Measurements from ENCODE around the gene BICRA.
"Not testable (repeated sequence)": the region's sequence is repeated elsewhere in the genome, so short reads cannot be mapped to it uniquely, and the experiment has no call there.

The BICRA gene

GRCh38 chr19:47593860-47594259 is 15.1 kb upstream of the BICRA start:
- Histone ChIP-seq H3K36me3 (ENCODE audit: insufficient read depth, low read length) (no peaks in the 10 kb centered on the region), H3K4me1 (ENCODE audit: insufficient read depth, low read length) (no peaks in the 10 kb centered on the region), H3K9me3 (ENCODE audit: control insufficient read depth, insufficient read depth, low read length) (no peaks in the 10 kb centered on the region), H3K9ac (ENCODE audit: low read depth, low read length) (no peak overlapping the region)

- H3K4me1 ChIP-seq (ENCODE audit: insufficient read depth, low read length): no peaks in the 10 kb centered on the region
- H3K9ac ChIP-seq (ENCODE audit: low read depth, low read length): no peak overlapping the region
- H3K36me3 ChIP-seq (ENCODE audit: insufficient read depth, low read length): no peaks in the 10 kb centered on the region
- H3K9me3 ChIP-seq (ENCODE audit: control insufficient read depth, insufficient read depth, low read length): no peaks in the 10 kb centered on the region
Measured at GRCh38 chr19:47595944-47596343, 13.0 kb upstream of the BICRA start.

- Histone ChIP-seq H3K36me3 (ENCODE audit: insufficient read depth, low read length) (no peaks in the 10 kb centered on the region), H3K4me1 (ENCODE audit: insufficient read depth, low read length) (no peaks in the 10 kb centered on the region), H3K9me3 (ENCODE audit: control insufficient read depth, insufficient read depth, low read length) (no peaks in the 10 kb centered on the region), H3K9ac (ENCODE audit: low read depth, low read length) (peak overlapping the region; percentile 62)
Measured at GRCh38 chr19:47598407-47599349, 10.3 kb upstream of the BICRA start.

- H3K4me1 ChIP-seq (ENCODE audit: insufficient read depth, low read length); H3K9me3 ChIP-seq (ENCODE audit: control insufficient read depth, insufficient read depth, low read length); H3K36me3 ChIP-seq (ENCODE audit: insufficient read depth, low read length): not testable (repeated sequence)
- peak overlapping the region; percentile 62; the same call in 1 of the 2 replicates for H3K9ac ChIP-seq (ENCODE audit: low read depth, low read length)
Measured at GRCh38 chr19:47599671-47600245, 9.2 kb upstream of the BICRA start.

GRCh38 chr19:47600246-47601179 is 8.4 kb upstream of the BICRA start:
- Histone ChIP-seq H3K9me3 (ENCODE audit: control insufficient read depth, insufficient read depth, low read length) (no peaks in the 10 kb centered on the region), H3K4me1 (ENCODE audit: insufficient read depth, low read length) (no peaks in the 10 kb centered on the region), H3K36me3 (ENCODE audit: insufficient read depth, low read length) (no peaks in the 10 kb centered on the region), H3K9ac (ENCODE audit: low read depth, low read length) (peak overlapping the region; percentile 97)

GRCh38 chr19:47601180-47601904 is 7.6 kb upstream of the BICRA start:
- Histone ChIP-seq H3K9ac (ENCODE audit: low read depth, low read length) (peak overlapping the region; percentile 97; the same call in 1 of the 2 replicates), H3K9me3 (ENCODE audit: control insufficient read depth, insufficient read depth, low read length) (no peaks in the 10 kb centered on the region), H3K36me3 (ENCODE audit: insufficient read depth, low read length) (no peaks in the 10 kb centered on the region), H3K4me1 (ENCODE audit: insufficient read depth, low read length) (no peaks in the 10 kb centered on the region)

- H3K4me1 ChIP-seq (ENCODE audit: insufficient read depth, low read length): no peaks in the 10 kb centered on the region
Measured at GRCh38 chr19:47603706-47604565, 5.0 kb upstream of the BICRA start.

GRCh38 chr19:47607564-47608073 is 1.3 kb upstream of the BICRA start:
- peaks cover 12% of the 10 kb centered on the region for H3K4me1 ChIP-seq (ENCODE audit: insufficient read depth, low read length)
- peak overlapping the region; percentile 99 for H3K9ac ChIP-seq (ENCODE audit: low read depth, low read length)
- no peaks in the 10 kb centered on the region for H3K9me3 ChIP-seq (ENCODE audit: control insufficient read depth, insufficient read depth, low read length)
- no peaks in the 10 kb centered on the region for H3K36me3 ChIP-seq (ENCODE audit: insufficient read depth, low read length)

More at GRCh38 chr19:47603706-47604565, 5.0 kb upstream of the BICRA start:
- Histone ChIP-seq H3K9me3 (ENCODE audit: control insufficient read depth, insufficient read depth, low read length) (no peaks in the 10 kb centered on the region), H3K9ac (ENCODE audit: low read depth, low read length) (no peak overlapping the region), H3K36me3 (ENCODE audit: insufficient read depth, low read length) (no peaks in the 10 kb centered on the region)

- H3K36me3 ChIP-seq (ENCODE audit: insufficient read depth, low read length): no peaks in the 10 kb centered on the region
- peak overlapping the region; percentile 99 for H3K9ac ChIP-seq (ENCODE audit: low read depth, low read length)
- H3K9me3 ChIP-seq (ENCODE audit: control insufficient read depth, insufficient read depth, low read length): no peaks in the 10 kb centered on the region
- H3K4me1 ChIP-seq (ENCODE audit: insufficient read depth, low read length): peaks cover 16% of the 10 kb centered on the region
Measured at GRCh38 chr19:47608074-47608918, 638 bp upstream of the BICRA start.

GRCh38 chr19:47609906-47610894 is 1.3 kb downstream of the BICRA start:
- Histone ChIP-seq H3K4me1 (ENCODE audit: insufficient read depth, low read length) (peaks cover 25% of the 10 kb centered on the region), H3K9ac (ENCODE audit: low read depth, low read length) (peak overlapping the region; percentile 84), H3K36me3 (ENCODE audit: insufficient read depth, low read length) (no peaks in the 10 kb centered on the region), H3K9me3 (ENCODE audit: control insufficient read depth, insufficient read depth, low read length) (no peaks in the 10 kb centered on the region)

GRCh38 chr19:47610902-47611301 is 2.0 kb downstream of the BICRA start:
- H3K9me3 ChIP-seq (ENCODE audit: control insufficient read depth, insufficient read depth, low read length): no peaks in the 10 kb centered on the region
- H3K9ac ChIP-seq (ENCODE audit: low read depth, low read length): no peak overlapping the region; the same call in 1 of the 2 replicates
- H3K36me3 ChIP-seq (ENCODE audit: insufficient read depth, low read length): no peaks in the 10 kb centered on the region
- peaks cover 25% of the 10 kb centered on the region for H3K4me1 ChIP-seq (ENCODE audit: insufficient read depth, low read length)
